HG03442 (cell line): ENCODE data around the gene NFU1.

Source experiments
- ATAC-seq: cut with Tn5 transposase; IDR thresholded peaks from one replicate; pipeline ENCODE4 v1.9.1; 2021; ENCODE audit warnings: mild to moderate bottlenecking, moderate library complexity; ENCODE audit not compliant: unreplicated experiment

NFU1 gene

DNA sequence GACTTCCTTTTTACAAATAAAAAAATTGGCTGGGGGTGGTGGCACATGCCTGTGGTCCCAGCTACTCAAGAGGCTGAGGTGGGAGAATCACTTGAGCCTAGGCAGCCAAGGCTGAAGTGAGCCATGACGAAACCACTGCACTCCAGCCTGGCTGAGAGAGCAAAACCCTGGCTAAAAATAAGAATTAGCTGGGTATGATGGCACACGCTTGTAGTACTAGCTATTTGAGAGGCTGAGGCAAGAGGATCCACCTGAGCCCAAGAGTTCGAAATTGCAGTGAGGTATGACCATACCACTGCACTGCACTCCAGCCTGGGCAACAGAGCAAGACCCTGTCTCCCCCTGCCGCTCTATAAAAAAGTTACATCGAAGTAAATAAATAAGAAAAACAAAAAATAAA is 83.9 kb downstream of the NFU1 start:
- no peak for ATAC-seq

DNA sequence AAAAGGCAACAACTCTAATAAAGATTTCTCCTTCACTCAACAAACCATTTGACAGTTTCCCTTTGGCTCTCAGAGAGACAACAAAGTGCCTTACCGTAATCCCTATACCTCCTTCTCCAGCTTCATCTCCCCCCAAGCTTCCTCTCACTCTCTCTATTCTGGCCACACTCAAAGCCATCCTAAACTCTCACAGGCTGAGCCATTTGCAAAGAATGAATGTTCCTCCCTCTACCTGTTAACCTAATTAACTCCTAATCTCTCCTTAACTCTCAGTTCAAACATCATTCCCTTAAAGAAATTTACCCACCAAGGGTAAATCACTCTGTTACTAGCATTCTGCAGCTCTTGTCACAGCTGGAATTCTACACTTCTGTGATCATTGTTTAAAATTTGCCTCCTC is 88.5 kb downstream of the NFU1 start:
- ATAC-seq = no peak
